Glomerular visceral epithelial cell (primary cell): ENCODE data around the gene CD276.
"Not testable (repeated sequence)": the region's sequence is repeated elsewhere in the genome, so short reads cannot be mapped to it uniquely, and the experiment has no call there.

Experiments used
- DNase-seq: peaks from one replicate; pipeline ENCODE4 v3.0.0-alpha.2; 2016; ENCODE audit errors: extremely low spot score

CD276 gene

DNA sequence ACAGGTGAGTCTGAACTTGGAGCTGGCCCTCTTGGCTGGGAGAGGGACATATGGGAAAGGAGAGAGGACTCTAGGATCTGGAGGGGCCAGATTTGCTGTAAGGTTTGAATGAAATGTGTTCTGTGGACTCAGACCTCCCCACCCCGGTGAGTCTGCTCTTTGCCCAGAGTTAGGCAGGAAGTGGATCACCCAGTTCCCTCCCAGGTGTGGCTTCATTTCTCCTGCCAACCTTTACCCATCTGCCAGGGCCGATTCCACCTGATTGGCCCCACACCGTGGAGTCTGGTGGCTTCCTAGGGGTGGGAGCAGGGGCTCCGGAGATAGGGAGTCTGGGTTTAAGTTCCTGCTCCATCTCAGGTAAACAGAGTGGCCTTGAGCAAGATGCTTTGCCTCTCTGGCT is 25.5 kb downstream of the CD276 start:
- no peak for DNase-seq

DNA sequence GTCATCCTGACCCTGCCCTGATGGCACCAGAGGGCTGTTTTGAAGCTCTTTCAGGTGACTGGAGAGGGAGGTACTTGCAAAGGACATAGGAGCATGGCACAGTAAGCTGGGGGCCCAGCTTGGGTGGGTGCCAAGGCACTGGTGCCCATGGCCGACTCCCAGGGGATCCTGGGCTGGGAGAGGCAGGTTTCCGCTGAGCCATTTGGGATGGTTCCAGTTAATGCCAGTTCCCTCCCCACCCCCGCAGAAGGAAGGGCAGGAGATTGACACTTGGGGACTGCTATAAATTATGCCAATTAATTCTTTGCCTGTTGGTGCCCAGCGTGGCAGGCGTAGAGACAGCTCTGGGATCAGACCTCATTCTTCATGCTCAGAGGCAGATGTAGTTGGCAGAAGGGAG is 26.1 kb downstream of the CD276 start:
- no peak for DNase-seq

- DNase-seq = no peak
These were observed 27.3 kb downstream of the CD276 start for GRCh38 chr15:73711526-73711925.

DNA sequence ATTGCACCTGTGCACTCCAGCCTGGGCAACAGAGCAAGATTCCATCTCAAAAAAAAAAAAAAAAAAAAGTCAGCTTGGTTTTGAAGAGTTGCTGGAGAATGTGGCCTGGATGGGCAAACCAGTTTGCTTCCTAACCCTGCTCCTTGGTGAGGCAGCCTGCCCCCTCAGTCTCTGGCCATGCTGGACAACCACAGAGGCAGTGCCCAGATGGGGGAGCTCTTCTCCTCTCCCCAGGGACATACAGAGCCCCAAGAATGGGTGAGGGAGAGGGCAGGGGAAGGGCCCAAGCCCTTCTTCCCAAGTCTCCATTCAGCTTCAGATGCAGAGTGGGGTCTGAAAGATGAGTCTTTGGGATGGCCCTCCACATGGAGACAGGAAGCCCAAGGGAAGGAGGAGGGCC is 27.9 kb downstream of the CD276 start:
- DNase-seq = no peak

DNA sequence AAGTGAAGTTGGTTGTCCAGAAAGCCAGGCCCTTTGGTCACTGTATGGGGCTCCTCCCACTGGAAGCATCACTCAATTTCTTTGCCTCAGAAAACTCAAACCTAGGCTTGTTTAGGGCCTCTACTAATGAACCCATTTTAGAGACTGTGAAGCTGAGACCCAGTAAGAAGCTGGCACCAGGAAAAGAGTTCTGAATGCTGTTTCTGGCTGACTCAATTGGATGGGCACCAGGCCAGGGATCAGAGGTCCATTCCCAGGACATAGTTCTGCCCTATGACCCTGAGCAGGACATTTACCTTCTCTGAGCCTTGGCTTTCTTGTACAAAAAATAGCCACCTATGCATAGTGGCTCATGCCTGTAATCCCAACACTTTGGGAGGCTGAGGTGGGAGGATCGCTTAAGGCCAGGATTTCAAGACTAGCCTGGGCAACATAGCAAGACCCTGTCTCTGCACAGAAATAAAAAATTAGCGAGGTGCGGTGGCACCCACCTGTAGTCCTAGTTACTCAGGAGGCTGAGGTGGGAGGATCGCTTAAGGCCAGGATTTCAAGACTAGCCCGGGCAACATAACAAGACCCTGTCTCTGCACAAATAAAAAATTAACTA is 30.6 kb downstream of the CD276 start:
- DNase-seq = no peak

DNA sequence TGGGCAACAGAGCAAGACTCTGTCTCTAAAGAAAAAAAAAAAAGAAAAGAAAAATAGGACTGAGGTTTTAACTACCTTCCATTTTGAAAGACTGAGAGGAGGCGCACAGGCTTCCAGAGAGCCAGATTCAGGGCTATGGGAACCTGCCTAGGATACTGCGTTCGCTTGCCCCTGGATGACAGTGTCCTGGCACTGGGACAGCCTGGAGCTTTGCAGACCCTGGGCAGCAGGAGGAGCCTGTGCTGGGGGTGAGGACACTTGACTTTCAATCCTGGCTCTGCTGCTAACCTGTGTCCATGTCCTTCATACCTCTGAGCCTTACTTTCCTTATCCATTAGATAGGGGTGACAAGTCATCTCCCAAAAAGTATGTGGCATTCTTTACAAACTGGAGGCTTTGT is 31.2 kb downstream of the CD276 start:
- DNase-seq = no peak

DNA sequence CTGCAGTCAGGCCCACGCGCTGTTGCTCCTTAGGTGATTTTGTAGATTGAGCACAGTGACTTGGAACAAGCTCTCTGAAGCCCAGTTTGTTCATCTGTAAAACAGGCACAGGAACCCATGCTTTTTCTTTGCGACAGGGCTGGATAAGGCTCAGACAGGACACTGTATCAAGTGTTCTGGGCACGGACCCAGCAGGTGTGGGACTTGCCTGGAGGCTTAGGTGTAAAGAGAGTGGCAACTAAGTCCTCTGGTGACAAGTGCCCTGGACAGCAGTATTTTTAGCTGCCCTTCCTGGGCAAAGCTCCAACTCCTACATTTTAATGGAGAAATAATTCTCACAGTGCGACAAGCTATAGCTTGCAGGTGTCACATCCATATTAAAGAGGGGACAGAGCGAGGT is 32.2 kb downstream of the CD276 start:
- no peak for DNase-seq

DNA sequence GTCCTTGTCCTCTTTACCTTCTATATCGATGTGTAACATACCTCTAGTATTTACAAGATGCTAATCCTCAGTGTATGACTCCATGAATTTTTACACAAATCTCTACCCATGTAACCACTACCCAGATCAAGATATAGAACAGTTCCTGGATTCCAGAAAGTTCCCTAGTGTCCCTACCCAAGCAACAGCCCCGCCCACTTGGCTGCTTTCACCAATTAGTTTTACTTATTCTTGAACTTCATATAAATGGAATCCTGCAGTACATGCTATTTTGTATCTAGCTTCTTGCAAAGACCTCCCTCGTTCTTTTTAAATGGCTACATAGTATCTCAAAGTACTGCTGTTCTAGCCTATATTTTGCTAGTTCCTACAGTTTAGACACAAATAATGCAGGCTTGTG is 33.0 kb downstream of the CD276 start:
- DNase-seq = no peak

DNA sequence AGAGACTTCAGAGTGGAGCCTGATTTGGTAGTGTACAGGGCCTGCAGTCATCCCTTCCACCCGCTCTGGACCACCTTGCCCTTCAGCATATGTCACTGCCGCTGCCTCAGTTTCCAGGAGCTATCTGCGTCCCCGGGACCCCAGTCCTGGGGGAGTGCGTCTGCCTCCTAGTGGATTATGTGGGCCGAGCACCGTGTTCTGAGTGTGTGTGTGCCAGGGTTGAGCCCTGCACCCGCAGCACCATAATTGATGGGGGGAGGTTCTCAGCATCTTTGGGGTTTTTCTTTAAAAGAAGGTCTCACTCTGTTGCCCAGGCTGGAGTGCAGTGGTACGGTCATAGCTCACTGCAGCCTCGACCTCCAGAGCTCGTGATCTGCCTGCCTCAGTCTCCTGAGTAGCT is 33.6 kb downstream of the CD276 start:
- DNase-seq = no peak

DNA sequence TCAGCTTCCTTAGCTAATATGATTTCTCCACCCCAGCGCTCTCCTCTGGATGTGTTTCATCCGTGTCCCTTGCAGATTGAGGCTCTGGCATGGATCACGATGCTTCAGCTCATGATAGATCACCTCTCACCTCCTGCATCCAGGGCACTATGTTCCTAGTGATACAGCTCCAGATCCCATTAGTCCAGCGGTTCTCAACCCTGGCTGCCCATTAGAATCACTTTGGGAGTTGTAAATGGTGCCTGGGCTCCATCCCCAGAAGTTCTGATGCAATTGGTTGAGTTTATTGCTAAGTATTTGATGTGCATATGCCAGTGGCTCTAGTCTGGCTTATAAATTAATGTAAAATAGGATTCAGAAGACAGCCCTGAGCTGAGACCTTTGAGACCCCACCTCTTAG is 34.5 kb downstream of the CD276 start:
- DNase-seq = no peak

GRCh38 chr15:73722425-73722824 is 38.2 kb downstream of the CD276 start:
- DNase-seq = no peak

DNA sequence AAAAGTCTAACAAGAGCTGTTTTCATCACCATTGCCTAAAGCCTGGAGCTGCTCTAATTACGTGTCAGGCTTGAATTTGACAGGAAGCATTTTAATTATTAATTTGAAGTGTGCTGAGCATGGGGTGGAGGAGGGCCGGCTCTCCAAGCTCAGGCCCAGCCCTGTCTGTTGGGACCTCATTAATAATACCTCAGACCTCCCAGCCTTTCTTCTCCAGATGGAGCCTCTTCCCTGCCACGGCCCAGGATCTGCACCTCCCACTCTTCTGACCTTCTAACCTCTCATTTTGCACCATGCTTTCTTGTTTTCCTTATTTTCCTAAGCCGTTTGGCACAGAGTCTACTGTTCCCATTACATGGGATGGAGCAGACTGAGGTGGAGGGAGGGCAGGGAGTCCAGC is 39.0 kb downstream of the CD276 start:
- no peak for DNase-seq

DNA sequence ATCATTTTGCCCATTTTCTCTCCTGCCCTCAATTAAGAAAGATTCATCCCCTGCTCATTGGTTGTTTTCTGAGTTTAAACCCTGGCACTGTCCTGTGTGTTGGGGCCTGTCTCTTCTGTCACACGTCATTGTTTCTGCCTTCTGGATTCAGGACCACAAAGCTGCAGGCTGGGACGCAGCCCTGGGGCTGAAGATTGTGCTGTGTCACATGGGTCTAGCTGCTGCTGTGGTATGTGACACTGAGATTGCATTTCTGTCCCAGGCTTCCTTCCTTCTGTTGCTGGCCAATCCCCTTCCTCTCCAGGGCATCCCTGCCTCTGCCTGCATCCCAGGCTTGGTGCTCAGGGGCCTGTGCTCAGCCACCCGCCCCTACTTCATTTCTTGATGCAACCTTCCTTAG is 40.0 kb downstream of the CD276 start:
- DNase-seq = no peak

DNA sequence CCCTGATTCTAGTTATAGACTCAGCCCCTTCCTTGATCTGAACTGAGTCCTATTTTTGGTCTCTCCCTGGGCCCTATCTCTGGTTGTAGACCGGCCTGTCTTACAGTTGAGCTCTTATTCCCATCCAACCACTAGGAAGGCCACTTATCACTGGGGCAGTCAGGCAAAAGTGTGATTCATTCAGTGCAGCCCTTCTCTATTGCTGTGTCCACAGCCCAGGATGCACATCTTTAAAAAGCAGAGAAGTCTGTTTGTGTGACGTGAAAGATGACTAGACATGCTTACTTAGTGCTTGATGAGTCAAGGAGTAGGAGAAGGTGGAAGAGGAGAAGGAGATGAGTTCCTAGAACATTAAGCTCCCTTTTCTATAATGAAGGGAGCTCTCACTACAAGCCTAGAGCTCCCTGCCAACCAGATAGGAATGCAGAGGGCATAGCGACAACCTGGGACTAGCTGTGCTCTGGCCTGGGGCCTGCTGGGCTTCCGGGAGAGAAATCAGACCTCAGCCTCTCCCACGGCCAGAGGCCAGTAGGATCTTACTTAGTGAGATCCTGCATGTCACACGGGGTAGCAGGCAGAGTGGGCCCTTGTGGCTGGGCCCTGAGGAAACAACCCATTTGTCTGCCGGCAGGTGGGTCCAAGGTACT is 43.3 kb downstream of the CD276 start:
- peak; percentile 29 for DNase-seq

GRCh38 chr15:73732051-73732450 is 47.9 kb downstream of the CD276 start:
- DNase-seq = not testable (repeated sequence)

GRCh38 chr15:73732930-73733329 is 48.7 kb downstream of the CD276 start:
- DNase-seq = no peak

GRCh38 chr15:73737535-73737934 is 53.4 kb downstream of the CD276 start:
- DNase-seq = no peak

- DNase-seq = no peak
These were observed 56.2 kb downstream of the CD276 start for GRCh38 chr15:73740152-73741048.

DNA sequence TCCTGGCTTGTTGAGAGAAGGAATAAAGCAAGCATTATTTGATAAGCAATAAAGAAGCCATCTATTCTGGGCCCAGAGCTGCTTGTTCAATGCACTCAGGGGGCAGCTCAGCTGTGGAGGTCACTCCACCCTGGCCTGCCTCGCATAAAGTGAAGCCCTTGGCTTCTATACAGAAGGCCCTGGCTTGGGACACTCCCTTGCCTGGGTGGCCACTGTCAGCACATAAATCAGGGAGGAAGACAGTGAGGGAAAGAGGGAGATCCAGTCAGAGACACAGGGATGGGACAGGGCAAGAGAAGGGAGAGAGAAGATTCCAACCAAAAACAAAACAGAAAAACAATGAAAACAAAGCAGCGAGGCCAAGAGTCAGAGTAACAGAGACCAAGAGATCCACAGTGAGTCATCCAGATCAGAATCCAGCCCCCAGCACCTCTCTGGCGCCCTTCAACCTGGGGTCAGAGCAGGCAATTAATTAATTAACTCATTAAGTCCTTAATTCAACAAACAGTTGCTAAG is 57.2 kb downstream of the CD276 start:
- no peak for DNase-seq

- DNase-seq = no peak
These were observed 60.1 kb downstream of the CD276 start for GRCh38 chr15:73744293-73744692.

DNA sequence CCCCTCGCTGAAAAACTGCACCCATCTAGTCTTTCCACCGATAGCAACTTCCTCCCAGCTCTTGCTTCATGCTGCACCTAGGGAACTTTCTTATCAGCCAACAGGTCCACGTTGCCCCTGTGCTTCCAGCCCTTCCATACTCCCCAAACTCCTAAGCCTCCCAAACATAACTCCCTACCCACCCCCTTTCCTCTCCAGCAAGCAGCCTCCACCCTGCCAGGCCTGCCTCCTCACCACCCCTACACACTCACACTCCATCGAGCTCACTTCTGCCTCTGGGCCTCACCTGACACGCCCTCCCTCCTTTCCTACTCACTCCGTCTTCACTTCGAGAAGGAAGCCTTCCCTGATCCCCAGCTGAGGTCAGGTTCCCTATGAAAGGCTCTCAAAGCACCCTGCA is 60.9 kb downstream of the CD276 start:
- no peak for DNase-seq

GRCh38 chr15:73746261-73746660 is 62.1 kb downstream of the CD276 start:
- no peak for DNase-seq

DNA sequence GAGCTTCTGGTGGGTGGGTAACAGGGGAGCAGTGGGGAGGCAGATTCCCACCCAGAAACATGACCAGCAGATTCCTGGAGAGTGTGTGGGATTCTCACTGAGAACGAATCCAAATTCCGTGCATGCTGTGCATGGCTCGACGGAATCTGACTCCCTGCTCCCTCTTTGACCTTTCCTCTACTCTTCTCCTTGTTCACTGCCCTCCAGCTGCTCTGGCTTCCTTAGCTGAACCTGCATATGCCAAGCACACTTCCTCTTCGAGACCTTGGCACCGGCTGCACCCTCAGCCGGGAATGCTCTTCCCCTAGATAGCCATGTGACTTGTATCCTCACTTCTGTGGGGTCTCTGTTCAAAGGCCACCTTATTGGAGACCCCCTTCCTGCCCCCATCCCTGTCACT is 62.7 kb downstream of the CD276 start:
- DNase-seq = no peak
